ENCODE data around the gene GAMT. TPM values are rescaled to one million over a fixed set of nuclear protein-coding genes. Genes with fewer than 3 reads are reported as not detected.

Gene GAMT
- total RNA-seq, result 10 to 100 TPM; 13.2 to 13.8 TPM

DNA sequence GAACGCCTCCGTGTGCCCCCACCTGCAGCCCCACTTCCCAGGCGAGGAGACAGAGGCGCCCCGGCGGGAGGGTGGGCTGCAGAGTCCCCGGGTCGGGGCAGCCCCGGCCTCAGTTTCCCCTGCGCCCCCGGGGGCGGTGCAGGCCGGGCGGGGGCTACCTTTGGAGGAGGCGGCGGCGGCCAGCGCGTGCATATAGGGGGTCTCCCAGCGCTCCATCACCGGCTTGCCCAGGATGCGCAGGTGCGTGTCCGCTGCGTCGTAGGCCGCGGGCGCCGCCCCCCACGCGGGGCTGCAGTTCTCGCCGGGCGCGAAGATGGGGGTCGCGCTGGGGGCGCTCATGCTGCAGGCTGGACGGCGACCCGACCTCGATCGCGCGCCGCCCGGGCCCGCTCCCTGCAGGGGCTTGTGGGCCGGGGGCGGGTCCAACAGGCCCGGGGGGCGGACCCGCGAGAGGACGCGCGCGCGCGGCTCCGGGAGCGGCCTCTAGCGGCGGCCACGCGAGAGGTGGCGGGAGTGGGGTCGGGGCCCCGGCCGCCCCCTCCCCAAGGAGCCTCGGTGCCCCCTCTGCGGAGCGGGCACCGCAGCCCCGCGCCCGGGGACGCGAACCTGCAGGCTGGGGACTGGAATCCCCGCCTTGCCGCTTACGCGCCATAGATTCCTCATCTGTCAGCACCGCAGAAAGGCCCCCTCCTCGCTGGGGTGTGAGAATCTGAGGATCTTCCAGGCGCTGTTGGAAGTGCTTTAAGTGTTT lies at the start of gene GAMT:
TSS of gene GAMT (minus strand) at position 405 of the 751 bp plus-strand sequence. CDS start at position 339, 66 bp downstream.
- POLR2A ChIA-PET, result no interaction called here
- CTCF ChIA-PET, result no interaction called here

DNA sequence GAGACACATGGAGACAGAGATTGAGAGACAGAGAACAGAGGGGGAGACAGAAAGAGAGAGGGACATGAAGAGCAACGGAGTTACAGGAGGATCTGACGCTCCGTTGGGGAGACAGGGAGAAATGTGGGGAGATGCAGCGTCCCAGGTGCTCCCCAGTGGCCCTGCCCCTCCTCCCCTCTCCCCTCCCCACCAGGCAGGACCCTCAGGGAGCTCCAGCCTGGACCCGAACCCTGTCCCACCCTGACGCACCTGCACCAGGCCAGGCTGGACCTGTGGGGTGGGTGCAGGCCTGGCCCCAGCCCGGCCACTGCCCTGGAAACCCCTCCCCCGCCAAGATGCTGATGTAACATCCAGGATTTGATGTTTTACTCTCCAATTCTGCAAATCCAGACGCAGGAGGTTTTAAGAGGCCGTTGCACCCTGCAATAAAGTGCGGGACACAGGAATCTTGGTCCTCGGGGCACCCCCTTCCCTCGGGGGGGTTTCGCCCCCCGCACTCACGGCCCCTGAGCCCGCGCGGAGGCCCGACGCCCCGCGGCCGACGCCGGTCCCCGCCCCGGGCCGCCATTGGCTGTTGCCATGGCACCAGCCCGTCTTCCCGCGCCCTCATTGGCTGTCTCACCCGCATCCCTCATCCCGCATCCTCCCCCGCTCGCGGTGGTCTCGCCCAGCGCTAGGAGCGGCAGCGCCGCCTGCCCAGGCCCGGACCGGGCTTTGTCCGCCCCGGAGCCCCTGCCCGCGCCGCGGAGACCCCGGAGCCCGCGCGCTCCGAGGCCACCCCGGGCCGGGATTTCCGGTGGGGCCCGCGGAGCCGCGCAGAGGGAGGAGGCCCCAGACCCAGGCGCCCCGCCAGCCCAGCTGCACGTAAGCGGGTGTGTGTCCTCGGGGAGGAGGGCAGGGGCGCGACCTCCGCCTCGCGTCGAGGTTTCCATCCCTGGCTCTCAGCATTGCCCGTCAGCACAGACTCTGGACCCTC lies 48.4 kb upstream of the GAMT start, which contains the start of gene APC2:
TSS of gene APC2 (plus strand) at position 655 of the 976 bp plus-strand sequence. CDS start 2,881 bp downstream, outside the sequence.
- Mint-ChIP-seq H3K27ac (no peak within 1 kb of the TSS), H3K4me3 (no peak within 1 kb of the TSS), H3K4me1 (peaks cover 23% of the 10 kb centered on the region), H3K36me3 (ENCODE audit: low read depth) (no peaks in the 10 kb centered on the region), H3K9me3 (no peaks in the 10 kb centered on the region), H3K27me3 (peaks cover 55% of the 10 kb centered on the region)
- peak; percentile 33 for DNase-seq
- CTCF ChIA-PET, result no interaction called here
- POLR2A ChIA-PET, result interaction anchor here (1.4 kb wide), 1 partner anchor 19 kb away, joined by 3 read pairs; no protein-coding TSS in a partner anchor

More for the DNA sequence above, at the start of gene GAMT:
- Mint-ChIP-seq H3K27ac (no peak within 1 kb of the TSS), H3K27me3 (peaks cover 8% of the 10 kb centered on the region), H3K4me3 (peak within 1 kb of the TSS; percentile 66), H3K9me3 (no peaks in the 10 kb centered on the region), H3K4me1 (peaks cover 14% of the 10 kb centered on the region), H3K36me3 (ENCODE audit: low read depth) (no peaks in the 10 kb centered on the region)
- peak; percentile 63 for DNase-seq

DNA sequence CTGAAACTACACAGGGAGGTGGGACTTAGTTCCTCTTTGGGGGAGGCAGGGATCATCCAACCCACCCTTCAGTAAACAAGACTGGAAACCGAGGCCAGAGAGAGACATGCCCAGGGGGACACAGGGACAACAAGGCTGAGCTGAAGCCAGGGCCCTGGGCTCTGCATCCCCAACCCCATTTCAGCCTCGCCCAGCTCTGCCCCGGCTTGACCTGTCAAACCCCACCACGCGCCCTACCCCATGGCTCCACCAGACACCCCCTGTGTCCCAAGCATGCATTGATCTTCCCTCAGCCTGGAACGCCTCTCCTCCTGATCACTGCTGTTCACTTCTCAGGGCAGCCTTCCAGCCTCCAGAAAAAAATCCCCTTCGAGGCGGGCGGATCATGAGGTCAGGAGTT lies 46.6 kb upstream of the GAMT start:
- CTCF ChIA-PET, result no interaction called here
- H3K27me3 Mint-ChIP-seq, result peaks cover 47% of the 10 kb centered on the region

DNA sequence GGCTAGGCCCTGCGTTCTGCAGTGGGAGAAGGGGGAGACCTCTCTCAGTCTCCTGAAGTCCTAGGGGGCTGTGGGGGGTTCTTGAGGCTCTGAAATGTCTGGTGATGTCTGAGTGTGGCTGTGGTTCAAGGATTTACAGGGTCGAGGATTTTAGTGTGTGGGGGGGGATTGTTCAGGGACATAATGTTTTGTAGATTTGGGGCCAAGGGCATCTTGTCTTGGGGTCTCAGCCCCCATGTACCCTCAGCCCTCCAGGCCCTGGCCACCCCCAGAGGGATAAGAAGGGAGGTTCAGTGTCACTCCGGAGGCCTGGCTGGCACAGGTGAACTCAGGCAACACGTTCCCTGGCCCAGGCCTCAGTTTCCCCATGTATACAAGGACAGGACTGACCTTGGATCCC lies 46.2 kb upstream of the GAMT start:
- CTCF ChIA-PET, result interaction anchor here (0.7 kb wide), 1 partner anchor 11 kb away, joined by 3 read pairs; no protein-coding TSS in a partner anchor
- peaks cover 30% of the 10 kb centered on the region for H3K4me1 Mint-ChIP-seq
- H3K9me3 Mint-ChIP-seq, result no peaks in the 10 kb centered on the region
- H3K27ac Mint-ChIP-seq, result peak overlapping the region; percentile 40
- H3K27me3 Mint-ChIP-seq, result peaks cover 44% of the 10 kb centered on the region
- peak overlapping the region; percentile 30 for H3K4me3 Mint-ChIP-seq
- no peak for DNase-seq
- POLR2A ChIA-PET, result no interaction called here
- H3K36me3 Mint-ChIP-seq (ENCODE audit: low read depth), result peaks cover 5% of the 10 kb centered on the region

More for the DNA sequence above, 46.6 kb upstream of the GAMT start:
- no peaks in the 10 kb centered on the region for H3K9me3 Mint-ChIP-seq
- H3K4me1 Mint-ChIP-seq, result peaks cover 26% of the 10 kb centered on the region
- POLR2A ChIA-PET, result no interaction called here
- DNase-seq, result no peak
- no peak overlapping the region for H3K27ac Mint-ChIP-seq
- no peak overlapping the region for H3K4me3 Mint-ChIP-seq
- peaks cover under 1% of the 10 kb centered on the region for H3K36me3 Mint-ChIP-seq (ENCODE audit: low read depth)

DNA sequence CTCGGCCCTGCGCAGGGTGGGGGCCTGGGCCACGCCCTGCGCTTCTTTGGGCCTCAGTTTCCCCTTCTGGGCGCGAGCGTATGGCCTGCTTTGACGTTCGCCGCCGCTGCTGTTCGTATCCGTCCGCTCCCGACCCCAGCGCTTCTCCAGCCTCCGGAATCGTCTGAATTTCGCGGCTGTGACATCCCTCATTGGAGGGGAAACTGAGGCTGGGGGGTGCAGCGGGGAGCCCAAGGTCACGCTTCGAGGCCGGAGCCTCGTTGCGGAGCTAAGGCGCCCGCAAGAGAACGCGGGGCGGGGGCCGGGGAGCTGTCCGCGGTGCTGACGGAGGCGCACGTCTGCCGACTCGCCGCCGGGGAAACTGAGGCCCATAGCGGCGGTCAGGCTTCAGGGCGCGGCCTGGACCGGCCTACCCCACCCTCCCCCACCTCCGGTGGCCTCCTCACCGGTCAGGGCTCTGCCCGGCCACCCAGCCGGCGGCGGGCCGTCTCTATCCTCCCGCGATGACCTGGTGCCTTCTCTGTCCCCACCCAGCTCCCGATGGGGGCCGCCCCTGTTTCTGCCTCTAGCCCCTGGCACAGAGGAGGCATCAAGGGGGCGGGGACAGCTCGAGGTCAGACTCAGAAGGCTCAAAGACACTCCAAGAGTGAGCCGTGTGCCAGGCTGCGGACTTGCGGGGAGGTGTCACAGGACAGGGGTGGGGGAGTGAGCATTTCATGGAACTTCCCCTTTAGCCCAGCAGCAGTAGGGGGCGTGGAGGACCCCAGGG lies 45.6 kb upstream of the GAMT start:
- H3K9me3 Mint-ChIP-seq, result no peaks in the 10 kb centered on the region
- H3K27me3 Mint-ChIP-seq, result peaks cover 43% of the 10 kb centered on the region
- peak; percentile 37 for DNase-seq
- ChIA-PET POLR2A (no interaction called here), CTCF (interaction anchor here (0.7 kb wide), 1 partner anchor 11 kb away, joined by 3 read pairs; no protein-coding TSS in a partner anchor)
- H3K36me3 Mint-ChIP-seq (ENCODE audit: low read depth), result peaks cover 11% of the 10 kb centered on the region
- H3K4me3 Mint-ChIP-seq, result peak overlapping the region; percentile 30
- H3K4me1 Mint-ChIP-seq, result peaks cover 35% of the 10 kb centered on the region
- peak overlapping the region; percentile 44 for H3K27ac Mint-ChIP-seq

DNA sequence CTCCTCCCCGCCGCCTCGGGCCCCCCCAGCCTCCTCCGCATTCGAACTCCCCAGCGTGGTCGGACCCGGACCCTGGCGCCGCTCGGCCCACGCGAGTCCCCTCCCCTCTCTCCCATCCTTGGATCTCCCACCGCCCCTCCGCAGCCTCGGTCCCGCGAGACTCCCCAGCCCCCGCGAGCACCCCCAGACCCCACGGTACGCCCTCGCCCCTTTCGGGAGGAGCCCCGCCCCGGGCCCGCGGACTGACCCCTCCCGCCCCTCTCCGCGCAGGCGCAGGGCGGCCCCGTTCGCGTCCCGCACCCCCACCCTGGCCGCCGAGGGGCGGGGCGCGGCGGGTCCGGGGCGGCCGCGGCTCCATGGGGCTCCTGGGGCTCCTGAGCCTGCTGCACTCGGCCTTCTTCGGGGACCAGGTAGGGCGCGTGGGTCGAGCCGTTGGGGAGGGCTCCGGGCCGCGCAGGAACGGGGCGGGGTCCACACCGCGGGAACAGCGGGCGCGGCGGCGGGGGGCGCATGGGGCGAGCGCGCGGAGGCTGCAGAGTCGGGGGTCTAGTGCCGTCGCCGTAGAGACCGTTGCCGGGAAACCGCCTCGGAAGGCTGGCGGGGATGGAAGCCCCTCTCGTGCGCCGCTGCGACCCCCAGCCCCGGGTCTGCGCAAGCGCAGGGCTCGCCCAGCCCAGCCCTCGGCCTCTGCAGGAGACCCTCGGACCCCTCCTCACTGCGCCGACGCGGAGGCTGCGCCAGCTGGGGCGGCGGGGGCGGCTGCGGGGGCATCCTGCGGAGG lies 44.8 kb upstream of the GAMT start:
- no peak overlapping the region for H3K27ac Mint-ChIP-seq
- peaks cover 36% of the 10 kb centered on the region for H3K27me3 Mint-ChIP-seq
- ChIA-PET CTCF (interaction anchor here (0.6 to 1.6 kb wide), 5 partner anchors 9 to 202 kb away, joined by 3 to 4 read pairs (median 4); no protein-coding TSS in a partner anchor), POLR2A (interaction anchor here (1.1 to 1.6 kb wide), 4 partner anchors 10 to 26 kb away, joined by 3 to 5 read pairs (median 4); no protein-coding TSS in a partner anchor)
- no peaks in the 10 kb centered on the region for H3K9me3 Mint-ChIP-seq
- peaks cover 40% of the 10 kb centered on the region for H3K4me1 Mint-ChIP-seq
- H3K36me3 Mint-ChIP-seq (ENCODE audit: low read depth), result peaks cover 19% of the 10 kb centered on the region
- H3K4me3 Mint-ChIP-seq, result no peak overlapping the region
- no peak for DNase-seq

DNA sequence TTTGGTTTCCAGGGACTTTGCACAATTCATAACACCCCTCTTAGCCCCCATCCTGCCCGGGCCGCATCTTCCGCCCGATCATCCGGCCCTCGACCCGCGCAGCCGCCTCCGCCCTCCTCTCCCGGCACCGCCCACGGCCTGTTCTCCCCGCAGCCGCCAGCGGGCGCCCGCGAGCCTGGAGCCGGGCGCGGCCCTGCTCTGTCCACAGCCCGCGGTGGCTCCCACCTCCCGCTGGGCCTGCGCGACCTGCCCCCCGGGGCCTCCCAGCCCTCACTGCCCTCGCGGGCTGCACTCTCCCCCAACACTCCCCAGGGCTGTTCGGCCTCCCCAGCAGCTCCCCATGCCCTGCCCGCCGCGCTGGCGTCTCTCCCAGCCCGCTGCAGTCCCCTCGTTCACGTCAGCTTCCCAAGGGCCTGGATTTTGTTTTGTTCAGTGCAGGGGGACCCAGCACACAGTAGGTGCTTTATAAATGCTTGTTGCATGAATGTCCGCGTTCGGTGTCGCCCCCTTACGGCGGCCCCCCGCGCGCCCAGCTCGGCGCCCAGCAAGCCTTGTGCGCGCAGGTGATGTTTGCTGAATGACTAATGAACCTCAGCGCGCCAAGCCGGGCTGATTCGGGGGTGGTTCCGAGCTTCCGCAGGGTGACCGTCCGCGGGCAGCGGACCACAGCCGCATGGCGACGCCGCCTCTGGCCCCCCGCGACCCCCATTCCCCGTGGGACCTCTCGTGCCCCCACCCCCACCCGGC lies 44.0 kb upstream of the GAMT start:
- peak overlapping the region; percentile 70 for H3K4me3 Mint-ChIP-seq
- peaks cover 44% of the 10 kb centered on the region for H3K4me1 Mint-ChIP-seq
- peak; percentile 84 for DNase-seq
- peak overlapping the region; percentile 27 for H3K27ac Mint-ChIP-seq
- CTCF ChIA-PET, result interaction anchor here (0.6 to 2.6 kb wide), 8 partner anchors 10 to 201 kb away, joined by 3 to 10 read pairs (median 4); no protein-coding TSS in a partner anchor
- no peaks in the 10 kb centered on the region for H3K9me3 Mint-ChIP-seq
- peaks cover 29% of the 10 kb centered on the region for H3K27me3 Mint-ChIP-seq
- POLR2A ChIA-PET, result interaction anchor here (1.1 to 1.6 kb wide), 7 partner anchors 10 to 33 kb away, joined by 3 to 5 read pairs (median 3); no protein-coding TSS in a partner anchor
- peaks cover 26% of the 10 kb centered on the region for H3K36me3 Mint-ChIP-seq (ENCODE audit: low read depth)

DNA sequence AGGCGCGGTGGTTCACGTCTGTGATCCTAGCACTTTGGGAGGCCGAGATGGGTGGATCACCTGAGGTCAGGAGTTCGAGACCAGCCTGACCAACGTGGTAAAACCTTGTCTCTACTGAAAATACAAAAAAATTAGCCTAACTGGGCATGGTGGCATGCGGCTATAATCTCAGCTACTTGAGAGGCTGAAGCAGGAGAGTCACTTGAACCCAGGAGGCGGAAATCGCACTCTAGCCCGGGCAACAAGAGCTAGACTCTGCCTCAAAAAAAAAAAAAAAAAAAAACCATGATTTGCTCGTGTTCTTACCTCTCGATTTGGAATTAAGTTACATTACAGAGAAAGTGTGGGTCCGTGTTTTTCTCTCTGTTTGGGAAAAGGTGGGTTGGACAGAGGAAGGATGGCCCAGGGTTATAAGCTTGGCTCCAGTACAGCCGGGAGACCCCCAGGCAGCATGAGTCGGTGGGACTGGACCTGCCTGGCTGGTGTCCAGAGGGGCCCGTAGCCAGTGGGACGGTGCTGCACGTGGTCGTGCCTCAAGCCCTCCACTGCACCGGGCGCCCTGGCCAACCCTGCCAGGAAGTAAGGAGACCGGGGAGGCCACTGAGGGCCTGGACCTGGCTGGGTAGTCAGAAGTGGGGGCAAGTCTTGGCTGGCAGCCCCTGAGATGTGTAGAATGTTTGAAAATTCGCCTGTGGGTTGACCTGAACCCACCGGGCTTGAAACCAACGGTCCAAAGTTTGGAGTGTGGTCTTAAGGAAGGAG lies 40.5 kb upstream of the GAMT start:
- H3K27ac Mint-ChIP-seq, result no peak overlapping the region
- CTCF ChIA-PET, result interaction anchor here (1.0 kb wide), 1 partner anchor 29 kb away, joined by 3 read pairs; no protein-coding TSS in a partner anchor

DNA sequence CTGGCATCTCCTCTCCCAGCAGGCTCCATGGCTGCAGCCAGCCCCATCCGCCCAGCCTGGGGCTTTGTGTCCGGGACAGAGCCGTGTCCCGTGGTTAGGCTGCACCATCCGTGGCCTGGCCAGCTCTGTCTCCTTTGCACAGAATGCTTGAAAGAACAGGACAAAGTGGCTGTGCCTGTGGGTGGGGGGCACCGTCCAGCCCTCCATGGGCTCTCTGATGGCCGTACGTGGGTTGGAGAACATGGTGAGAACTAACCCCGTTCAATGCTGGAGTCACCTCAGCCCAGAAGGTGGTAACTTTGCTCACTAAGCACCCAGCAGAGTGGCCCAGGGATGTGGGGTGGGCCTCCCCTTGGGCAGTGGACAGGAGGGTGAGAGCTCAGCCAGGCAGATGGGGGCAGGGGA lies 39.7 kb upstream of the GAMT start:
- H3K4me3 Mint-ChIP-seq, result peak overlapping the region; percentile 99
- ChIA-PET POLR2A (interaction anchor here (0.7 to 1.2 kb wide), 2 partner anchors 30 to 32 kb away, joined by 3 read pairs; no protein-coding TSS in a partner anchor), CTCF (no interaction called here)
- H3K27ac Mint-ChIP-seq, result no peak overlapping the region
- H3K27me3 Mint-ChIP-seq, result peaks cover 3% of the 10 kb centered on the region
- H3K9me3 Mint-ChIP-seq, result no peaks in the 10 kb centered on the region
- H3K36me3 Mint-ChIP-seq (ENCODE audit: low read depth), result peaks cover 43% of the 10 kb centered on the region
- DNase-seq, result no peak
- peaks cover 52% of the 10 kb centered on the region for H3K4me1 Mint-ChIP-seq

More for the DNA sequence above, 40.5 kb upstream of the GAMT start:
- Mint-ChIP-seq H3K4me3 (no peak overlapping the region), H3K27me3 (peaks cover 6% of the 10 kb centered on the region), H3K4me1 (peaks cover 52% of the 10 kb centered on the region), H3K9me3 (no peaks in the 10 kb centered on the region), H3K36me3 (ENCODE audit: low read depth) (peaks cover 43% of the 10 kb centered on the region)
- POLR2A ChIA-PET, result interaction anchor here (1.3 kb wide), 1 partner anchor 30 kb away, joined by 3 read pairs; no protein-coding TSS in a partner anchor
- DNase-seq, result no peak

DNA sequence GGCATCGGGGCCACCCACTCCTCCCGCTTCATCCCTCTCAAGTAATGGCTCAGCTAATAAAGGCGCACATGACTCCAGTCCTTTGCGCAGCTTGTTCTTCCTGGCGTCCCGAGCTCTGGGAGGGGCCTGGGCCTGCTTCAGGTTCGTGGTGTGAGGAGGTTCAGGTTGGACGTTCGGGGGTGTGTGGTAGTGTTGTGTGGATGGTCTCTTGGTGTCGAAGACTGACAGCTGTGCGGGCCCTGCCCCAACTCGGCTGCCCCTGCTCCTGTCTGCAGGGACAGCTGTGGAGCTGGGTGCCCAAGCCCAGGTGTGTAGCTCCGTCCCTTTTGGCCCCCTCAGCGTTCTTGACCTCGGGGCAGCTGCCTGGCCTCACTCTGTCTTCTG lies 39.1 kb upstream of the GAMT start:
- H3K9me3 Mint-ChIP-seq, result no peaks in the 10 kb centered on the region
- POLR2A ChIA-PET, result interaction anchor here (0.7 to 1.4 kb wide), 3 partner anchors 30 to 32 kb away, joined by 3 to 4 read pairs (median 3); no protein-coding TSS in a partner anchor

More for the DNA sequence above, 39.1 kb upstream of the GAMT start:
- Mint-ChIP-seq H3K36me3 (ENCODE audit: low read depth) (peaks cover 47% of the 10 kb centered on the region), H3K4me1 (peaks cover 51% of the 10 kb centered on the region), H3K27me3 (peaks cover 2% of the 10 kb centered on the region), H3K27ac (no peak overlapping the region), H3K4me3 (peak overlapping the region; percentile 99)
- CTCF ChIA-PET, result no interaction called here
- DNase-seq, result no peak

Measured in activated CD4-positive, alpha-beta memory T cell treated with anti-CD3 and anti-CD28 coated beads, Interleukin-2, amount 10 ng/mL, durations not matched to agents 7 days and 5 days (primary cell).